Upper lobe of right lung (tissue), 1 donor: ENCODE measurements around the gene CAGE1. TPM values are rescaled to one million over a fixed set of nuclear protein-coding genes. Genes with fewer than 3 reads are reported as not detected.
A peak's percentile ranks its signal among the peaks of the same experiment; 100 is the strongest.

Source experiments
- ATAC-seq: fragments of 200-7000 bp; cut with Tn5 transposase; one replicate; pipeline ENCODE4 v1.9.1; 2020; ENCODE audit warnings: mild to moderate bottlenecking, moderate library complexity
- DNase-seq: peaks from one replicate; pipeline ENCODE4 v3.0.0-alpha.2; 2020
- H3K27ac ChIP-seq: fragments of 200-600 bp; one replicate; pipeline ENCODE4 v1.8.0; 2022
- H3K27me3 ChIP-seq: fragments of 200-600 bp; one replicate; pipeline ENCODE4 v1.8.0; 2022; ENCODE audit warnings: mild to moderate bottlenecking
- H3K36me3 ChIP-seq: fragments of 200-600 bp; one replicate; pipeline ENCODE4 v1.8.0; 2022
- H3K4me1 ChIP-seq: fragments of 200-600 bp; one replicate; pipeline ENCODE4 v1.8.0; 2022
- H3K4me3 ChIP-seq: fragments of 200-600 bp; one replicate; pipeline ENCODE4 v1.8.0; 2022; ENCODE audit warnings: mild to moderate bottlenecking
- H3K9me3 ChIP-seq: fragments of 200-600 bp; one replicate; pipeline ENCODE4 v1.8.0; 2022
- CTCF ChIP-seq: fragments of 200-600 bp; IDR thresholded peaks from one replicate; pipeline ENCODE4 v1.8.0; 2022; ENCODE audit warnings: antibody characterized with exemption
- intact Hi-C: fragments of 100-400 bp; cut with DNase I; formaldehyde crosslinking; loops from one replicate; pipeline ENCODE4 v1.11.0; 2022
- long read RNA-seq: library from polyadenylated mRNA; unstranded; transcript quantifications from one replicate; pipeline ENCODE4 v2.0.0, GENCODE V29; 2021
- total RNA-seq: library from RNA; stranded (reverse); fragmentation: NEBNext Ultra II Directional; extraction: Animal tissue kit (Norgen Biotek cat#: 25700); gene quantifications from one replicate; pipeline ENCODE4 v1.2.1, GENCODE V29; 2021
- donor health status: DM: no; HTN: yes; CAD: no; lungs with severe emphysema.

CAGE1 gene
- total RNA-seq: not detected
- long read RNA-seq: 0 reads

- intact Hi-C loops: no loop called here
- ATAC-seq: peak; percentile 99
Measured at GRCh38 chr6:7389451-7390225, at the start of gene CAGE1, which contains the start of gene RIOK1. TSS of gene CAGE1 (minus strand) at chr6:7389742. CDS start at chr6:7387173, 2,569 bp downstream. TSS of gene RIOK1 (plus strand) at chr6:7389808. CDS start at chr6:7390003, 195 bp downstream.

GRCh38 chr6:7439228-7439627 is 49.7 kb upstream of the CAGE1 start:
- no peak overlapping the region for H3K4me3 ChIP-seq
- ATAC-seq (peak; percentile 71), DNase-seq (no peak)
- no peak for TF ChIP-seq CTCF
- no peaks in the 10 kb centered on the region for H3K36me3 ChIP-seq
- intact Hi-C loops: no loop called here
- H3K9me3 ChIP-seq: no peaks in the 10 kb centered on the region
- H3K27ac ChIP-seq: no peak overlapping the region
- H3K27me3 ChIP-seq: no peaks in the 10 kb centered on the region
- no peaks in the 10 kb centered on the region for H3K4me1 ChIP-seq

More at GRCh38 chr6:7389451-7390225, at the start of gene CAGE1, which contains the start of gene RIOK1:
- Histone ChIP-seq H3K4me1 (peaks cover 24% of the 10 kb centered on the region), H3K27me3 (no peaks in the 10 kb centered on the region), H3K27ac (peak within 1 kb of the TSS; percentile 90), H3K4me3 (peak within 1 kb of the TSS; percentile 75), H3K9me3 (no peaks in the 10 kb centered on the region), H3K36me3 (peaks cover 14% of the 10 kb centered on the region)
- peak; percentile 98 for DNase-seq
- peak; percentile 27 for TF ChIP-seq CTCF

GRCh38 chr6:7438011-7438410 is 48.5 kb upstream of the CAGE1 start:
- intact Hi-C loops: no loop called here
- no peak for DNase-seq
- H3K4me3 ChIP-seq: no peak overlapping the region
- no peak for ATAC-seq
- no peaks in the 10 kb centered on the region for H3K36me3 ChIP-seq
- no peak for TF ChIP-seq CTCF
- no peaks in the 10 kb centered on the region for H3K4me1 ChIP-seq
- no peaks in the 10 kb centered on the region for H3K27me3 ChIP-seq
- no peak overlapping the region for H3K27ac ChIP-seq
- no peaks in the 10 kb centered on the region for H3K9me3 ChIP-seq

- DNase-seq (no peak), ATAC-seq (no peak)
- Histone ChIP-seq H3K27ac (no peak overlapping the region), H3K27me3 (no peaks in the 10 kb centered on the region), H3K9me3 (no peaks in the 10 kb centered on the region), H3K36me3 (no peaks in the 10 kb centered on the region), H3K4me1 (no peaks in the 10 kb centered on the region), H3K4me3 (no peak overlapping the region)
- intact Hi-C loops: no loop called here
- no peak for TF ChIP-seq CTCF
Measured at GRCh38 chr6:7434672-7435071, 45.1 kb upstream of the CAGE1 start.

GRCh38 chr6:7433121-7433617 is 43.6 kb upstream of the CAGE1 start:
- Histone ChIP-seq H3K9me3 (no peaks in the 10 kb centered on the region), H3K27me3 (no peaks in the 10 kb centered on the region), H3K36me3 (no peaks in the 10 kb centered on the region), H3K4me3 (no peak overlapping the region), H3K27ac (no peak overlapping the region), H3K4me1 (no peaks in the 10 kb centered on the region)
- DNase-seq (no peak), ATAC-seq (no peak)
- intact Hi-C loops: no loop called here
- TF ChIP-seq CTCF: no peak
